GM18517 (cell line): ENCODE measurements around the gene TCP1.
"Not testable (repeated sequence)": the region's sequence is repeated elsewhere in the genome, so short reads cannot be mapped to it uniquely, and the experiment has no call there.

Experiments
- ATAC-seq: cut with Tn5 transposase; IDR thresholded peaks from one replicate; pipeline ENCODE4 v1.9.1; 2021; ENCODE audit warnings: mild to moderate bottlenecking, moderate library complexity; ENCODE audit not compliant: unreplicated experiment

Gene TCP1

DNA sequence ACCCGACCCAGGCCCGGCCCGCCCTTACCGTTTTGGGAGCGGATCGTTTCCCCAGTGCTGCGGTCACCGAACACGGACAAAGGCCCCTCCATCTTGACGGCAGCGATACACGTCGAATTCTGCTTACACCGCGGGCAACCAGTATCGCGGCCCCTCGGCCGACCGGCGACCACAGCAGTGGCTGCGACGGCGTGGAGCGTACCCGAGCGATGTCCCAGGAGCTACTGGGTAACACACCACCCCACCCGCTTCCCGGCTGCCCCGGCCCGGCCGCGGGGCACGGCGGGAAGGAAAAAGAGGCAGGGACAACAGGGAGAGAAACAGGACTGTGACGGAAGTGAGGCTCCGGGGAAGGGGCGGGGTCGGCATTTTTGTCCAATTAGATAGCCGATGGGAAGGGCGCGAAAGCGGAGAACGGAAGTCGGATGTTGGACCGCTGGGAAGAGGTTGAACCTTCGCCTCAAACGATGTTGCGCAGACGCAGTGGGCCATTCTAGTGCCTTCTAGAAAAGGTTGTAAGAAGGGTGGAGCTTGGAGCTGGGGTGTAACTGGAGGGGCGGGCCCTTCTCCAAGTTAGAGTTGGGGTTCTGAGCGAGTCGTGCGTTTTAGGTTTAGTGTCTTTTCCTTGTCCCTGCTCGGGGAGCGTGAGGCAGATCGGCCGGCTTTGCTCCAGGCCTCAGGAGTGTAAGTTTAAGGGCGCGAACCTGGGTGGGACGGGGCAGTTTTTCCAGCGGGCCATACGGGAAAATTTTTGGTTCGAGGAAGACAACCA is at the start of gene TCP1:
Gene TCP1 (minus strand): TSS at position 226 of the 772 bp plus-strand sequence. CDS start 134 bp downstream, at position 92.
- peak; percentile 79 for ATAC-seq

GRCh38 chr6:159838020-159838744 is 48.8 kb upstream of the TCP1 start:
- no peak for ATAC-seq

GRCh38 chr6:159837511-159837910 is 48.1 kb upstream of the TCP1 start:
- no peak for ATAC-seq

GRCh38 chr6:159836718-159837490 is 47.5 kb upstream of the TCP1 start:
- ATAC-seq: no peak

GRCh38 chr6:159833997-159834603 is 44.7 kb upstream of the TCP1 start:
- no peak for ATAC-seq

- ATAC-seq: no peak
Observed at GRCh38 chr6:159833556-159833955, 44.2 kb upstream of the TCP1 start.

- no peak for ATAC-seq
Observed at GRCh38 chr6:159832946-159833345, 43.5 kb upstream of the TCP1 start.

DNA sequence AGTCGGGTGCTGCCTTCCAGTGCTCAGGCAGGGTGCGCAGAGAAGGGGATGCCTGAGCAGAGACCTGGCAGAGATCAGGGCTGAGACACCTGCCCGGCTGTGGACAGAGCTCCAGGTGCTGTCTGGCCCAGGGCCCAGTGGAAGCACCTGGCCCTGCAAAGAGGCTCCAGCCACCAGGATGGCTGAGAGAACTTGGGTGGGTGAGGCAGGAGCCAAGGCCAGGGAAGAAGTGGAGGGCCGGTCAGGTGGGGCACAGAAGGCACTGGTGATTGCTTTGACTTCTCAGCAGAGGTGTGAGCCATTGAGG is 41.9 kb upstream of the TCP1 start:
- no peak for ATAC-seq

- ATAC-seq: no peak
Observed at GRCh38 chr6:159830501-159831372, 41.3 kb upstream of the TCP1 start.

DNA sequence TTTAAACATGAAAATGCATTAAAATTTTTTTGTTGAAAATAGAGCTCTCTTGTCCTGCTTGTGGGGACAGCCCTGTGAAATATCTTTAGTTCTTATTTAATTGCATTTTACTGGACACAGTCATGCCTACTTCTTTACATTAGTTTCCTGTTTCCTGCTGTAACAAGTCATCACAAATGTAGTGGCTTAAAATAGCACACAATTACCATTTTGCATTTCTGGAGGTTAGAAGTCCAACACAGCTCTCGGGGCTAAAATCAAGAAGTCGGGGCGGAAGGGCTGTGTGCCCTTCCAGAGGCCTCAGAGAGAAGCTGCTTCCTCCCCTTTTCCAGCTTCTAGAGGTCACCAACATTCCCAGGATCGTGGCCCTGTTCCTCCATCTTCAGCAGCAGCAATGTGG is 40.1 kb upstream of the TCP1 start:
- no peak for ATAC-seq

DNA sequence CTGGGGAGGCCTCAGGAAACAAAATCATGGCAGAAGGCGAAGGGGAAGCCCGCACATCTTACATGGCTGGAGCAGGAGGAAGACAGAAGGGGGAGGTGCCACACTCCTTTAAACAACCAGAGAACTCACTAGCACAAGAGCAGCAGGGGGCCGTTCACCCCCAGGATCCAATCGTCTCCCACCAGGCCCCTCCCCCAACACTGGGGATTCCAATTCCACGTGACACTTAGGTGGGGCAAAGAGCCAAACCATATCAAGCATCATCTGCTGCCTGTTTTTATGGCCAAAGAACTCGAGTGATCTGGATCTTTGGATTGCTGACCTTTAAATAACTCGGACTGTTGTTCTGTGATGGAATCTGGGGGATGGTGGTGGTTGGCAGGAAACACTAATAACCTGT is 38.7 kb upstream of the TCP1 start:
- no peak for ATAC-seq

- ATAC-seq: no peak
Observed at GRCh38 chr6:159826968-159827647, 37.7 kb upstream of the TCP1 start.

DNA sequence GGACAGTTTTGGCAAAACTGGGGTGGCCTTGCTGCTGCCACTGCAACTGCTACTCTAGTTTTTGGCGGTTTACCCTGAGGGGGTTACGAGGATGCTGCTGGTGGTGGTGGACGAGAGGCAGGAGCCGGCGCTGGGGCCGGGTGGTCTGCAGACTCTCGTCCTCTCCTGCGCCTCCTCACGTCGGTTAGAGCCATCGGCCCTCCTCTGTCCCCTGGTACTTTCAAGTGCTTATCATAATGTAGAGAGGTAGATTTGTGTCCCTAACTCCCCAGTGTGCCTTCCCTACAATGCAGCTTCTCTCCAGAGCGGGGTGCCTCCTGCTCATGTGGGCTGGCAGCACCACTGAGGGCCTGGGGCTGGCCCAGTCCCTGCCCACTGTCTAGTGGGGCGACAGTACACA is 36.6 kb upstream of the TCP1 start:
- no peak for ATAC-seq

DNA sequence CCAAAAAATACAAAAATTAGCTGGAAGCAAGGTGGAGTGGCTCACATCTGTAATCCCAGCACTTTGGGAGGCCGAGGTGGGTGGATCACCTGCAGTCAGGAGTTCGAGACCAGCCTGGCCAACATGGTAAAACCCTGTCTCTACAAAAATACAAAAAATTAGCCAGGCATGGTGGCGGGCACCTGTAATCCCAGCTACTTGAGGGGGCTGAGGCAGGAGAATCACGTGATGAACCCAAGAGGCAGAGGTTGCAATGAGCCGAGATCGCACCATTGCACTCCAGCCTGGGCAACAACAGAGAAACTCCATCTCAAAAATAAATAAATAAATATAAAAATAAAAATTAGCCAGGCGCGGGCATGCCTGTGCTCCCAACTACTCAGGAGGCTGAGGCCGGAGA is 35.3 kb upstream of the TCP1 start:
- ATAC-seq: not testable (repeated sequence)

GRCh38 chr6:159823953-159824352 is 34.6 kb upstream of the TCP1 start:
- ATAC-seq: no peak

- ATAC-seq: no peak
Observed at GRCh38 chr6:159821726-159822125, 32.3 kb upstream of the TCP1 start.

DNA sequence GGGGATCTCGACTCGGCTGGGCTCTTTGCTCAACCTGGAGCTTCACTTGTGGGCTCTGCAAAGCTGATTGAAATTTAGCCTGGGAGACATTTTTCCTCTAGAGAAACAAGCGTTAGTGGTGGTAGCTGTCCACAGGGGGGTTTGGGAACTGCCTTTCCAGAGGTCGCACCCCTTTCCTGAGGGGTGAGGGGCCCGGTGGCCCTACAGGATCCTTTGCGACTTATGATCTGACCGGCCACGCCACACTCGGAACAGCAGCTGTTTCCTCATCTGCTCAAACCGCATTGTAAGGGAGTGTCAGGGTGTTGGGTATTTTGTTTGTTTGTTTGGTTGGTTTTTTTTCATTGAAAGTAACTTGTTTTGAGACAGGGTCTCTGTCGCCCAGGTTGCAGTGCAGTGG is 31.7 kb upstream of the TCP1 start:
- no peak for ATAC-seq

- ATAC-seq: no peak
Observed at GRCh38 chr6:159819932-159820640, 30.7 kb upstream of the TCP1 start.

- no peak for ATAC-seq
Observed at GRCh38 chr6:159819098-159819497, 29.7 kb upstream of the TCP1 start.
